Stimulated activated CD4-positive, alpha-beta T cell treated with anti-CD3 and anti-CD28 coated beads, TNF-alpha, amount 100 ng/mL, for 4 hours (primary cell): ENCODE results near the gene TKT.
A peak's percentile ranks its signal among the peaks of the same experiment; 100 is the strongest.

Source experiments
- DNase-seq, 3 experiments: peaks; one replicate each; pipeline ENCODE4 v3.0.0-alpha.2; 2020; ENCODE audit warnings: low read depth in 3 of 3

The TKT gene

GRCh38 chr3:53225651-53226050 is 30.2 kb downstream of the TKT start:
- DNase-seq, result no peak

DNA sequence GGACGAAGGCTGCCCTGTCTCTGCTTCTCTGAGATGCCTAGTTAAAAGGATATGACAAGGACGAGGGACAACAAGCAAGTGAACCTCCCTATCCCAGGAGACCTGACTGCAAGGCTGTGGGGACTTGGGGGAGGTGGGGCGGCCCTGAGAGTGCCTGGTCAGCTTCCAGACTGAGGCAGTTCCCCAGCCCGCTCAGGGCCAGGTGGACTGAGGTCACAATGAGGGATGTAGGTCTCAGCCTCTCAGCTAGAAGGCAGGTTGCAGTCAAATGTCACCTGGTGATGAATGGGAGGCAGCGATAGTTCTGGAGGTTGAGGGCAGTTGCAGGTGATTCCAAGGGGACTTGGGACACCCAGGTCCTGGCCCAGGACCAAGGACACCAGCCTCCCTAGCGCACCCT is 30.6 kb downstream of the TKT start:
- no peak for DNase-seq

DNA sequence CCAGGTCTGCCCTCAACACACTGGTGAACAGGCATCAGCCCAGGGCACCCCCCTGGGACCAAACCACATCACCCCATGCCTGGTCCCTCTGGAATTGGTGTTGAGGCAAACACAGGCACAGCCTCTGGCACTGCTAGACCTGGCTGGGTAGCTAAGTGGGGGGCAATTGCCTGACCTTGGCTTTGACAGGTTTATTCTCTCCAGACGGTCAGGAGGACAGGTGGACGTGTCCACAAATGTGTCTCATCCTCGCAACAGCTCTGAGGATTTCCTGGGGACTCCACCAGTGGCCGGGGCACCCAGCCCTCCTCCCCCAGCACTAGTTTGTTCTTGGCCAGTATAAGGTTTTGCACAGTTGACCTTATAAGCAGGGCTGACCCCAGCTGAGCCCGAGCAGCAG is 31.3 kb downstream of the TKT start:
- no peak for DNase-seq

DNA sequence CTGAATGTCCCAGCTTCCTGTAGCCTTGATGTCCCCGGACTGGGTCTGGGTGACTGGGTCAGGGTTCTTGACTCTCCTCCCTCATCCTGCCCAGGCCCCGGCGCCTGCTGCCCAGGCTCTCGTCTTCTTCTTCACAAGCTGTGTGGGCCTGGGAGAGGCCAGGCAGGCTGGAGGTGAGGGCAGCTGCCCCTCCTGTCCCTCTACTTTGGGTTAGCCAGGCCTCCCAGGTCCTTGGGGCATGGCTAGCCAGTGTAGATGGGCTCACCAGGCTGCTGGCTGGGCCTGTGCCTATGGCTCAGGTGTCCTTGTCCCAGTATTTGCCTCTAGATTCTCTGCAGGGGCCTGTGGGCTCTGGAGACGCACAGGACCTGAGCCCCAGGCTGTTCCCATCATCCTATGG is 31.8 kb downstream of the TKT start:
- no peak for DNase-seq

GRCh38 chr3:53223541-53223966 is 32.3 kb downstream of the TKT start:
- no peak for DNase-seq

DNA sequence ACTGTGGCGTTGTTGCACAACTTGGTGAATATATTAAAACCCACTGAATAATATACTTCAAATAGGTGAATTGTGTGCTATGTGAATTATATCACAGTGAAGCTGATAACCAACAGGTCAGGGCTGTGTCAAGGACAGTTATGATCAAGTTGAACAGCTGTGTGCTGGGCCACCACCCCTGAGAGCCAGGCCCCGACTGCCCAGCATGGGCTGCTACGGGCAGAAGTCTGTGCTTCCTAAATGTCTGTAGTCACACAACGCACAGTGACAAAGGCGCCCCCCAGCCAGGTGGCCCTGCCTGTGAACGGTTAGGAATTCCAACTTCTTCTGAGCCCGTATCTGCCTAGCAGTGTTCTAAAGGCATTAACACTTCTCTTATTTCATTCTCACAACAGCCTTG is 32.8 kb downstream of the TKT start:
- no peak for DNase-seq

DNA sequence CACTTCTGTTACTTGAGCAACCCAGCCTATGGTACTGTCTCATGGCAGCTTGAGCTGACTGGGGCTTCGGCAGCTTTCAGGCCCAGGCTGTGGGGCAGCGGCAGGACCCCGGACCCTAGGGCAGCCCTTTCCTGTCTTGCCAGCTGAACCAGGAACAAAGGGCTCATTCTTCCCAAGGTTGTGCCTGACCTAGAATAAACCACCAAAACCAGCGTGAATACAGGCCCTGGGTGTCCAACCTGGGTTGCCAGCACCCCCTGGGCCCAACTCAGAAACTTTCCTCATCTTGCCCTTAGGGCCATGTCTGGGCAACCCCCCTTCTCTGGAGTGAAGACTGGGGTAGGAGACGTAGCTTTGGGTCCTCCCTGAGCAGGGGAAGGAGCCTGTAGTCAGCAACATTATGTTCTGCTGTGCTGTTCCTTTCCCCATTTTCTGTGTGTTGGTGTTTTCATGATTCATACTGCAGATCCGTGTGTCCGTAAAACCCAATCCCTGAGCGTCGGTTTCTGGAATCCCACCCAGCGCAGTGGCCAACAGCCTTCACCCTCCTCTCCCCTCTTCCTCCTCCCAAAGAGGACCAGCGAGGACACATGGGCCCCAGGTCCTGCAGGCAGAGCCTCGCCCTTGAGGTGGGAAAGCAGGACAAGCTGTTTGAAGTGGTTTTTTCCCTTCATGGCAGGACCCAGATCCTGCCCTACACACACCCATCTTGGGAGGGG is 33.5 kb downstream of the TKT start:
- DNase-seq, result no peak

DNA sequence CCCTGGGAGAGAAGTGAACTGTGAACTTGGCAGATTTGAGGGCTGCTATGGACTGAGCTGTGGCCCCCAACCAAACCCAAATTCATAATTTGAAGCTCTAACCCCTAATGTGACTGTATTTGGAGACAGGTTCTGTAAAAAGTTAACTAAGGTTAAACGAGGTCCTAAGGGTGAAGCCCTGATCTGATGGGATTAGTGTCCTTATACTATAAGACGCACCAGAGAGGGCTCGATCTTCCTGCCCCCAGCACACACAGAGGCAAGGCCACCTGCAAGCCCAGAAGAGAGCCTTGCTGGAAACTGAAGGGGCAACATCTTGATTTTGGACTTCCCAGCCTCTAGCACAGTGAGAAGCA is 34.0 kb downstream of the TKT start:
- DNase-seq, result no peak

GRCh38 chr3:53221345-53221744 is 34.5 kb downstream of the TKT start:
- DNase-seq, result no peak

DNA sequence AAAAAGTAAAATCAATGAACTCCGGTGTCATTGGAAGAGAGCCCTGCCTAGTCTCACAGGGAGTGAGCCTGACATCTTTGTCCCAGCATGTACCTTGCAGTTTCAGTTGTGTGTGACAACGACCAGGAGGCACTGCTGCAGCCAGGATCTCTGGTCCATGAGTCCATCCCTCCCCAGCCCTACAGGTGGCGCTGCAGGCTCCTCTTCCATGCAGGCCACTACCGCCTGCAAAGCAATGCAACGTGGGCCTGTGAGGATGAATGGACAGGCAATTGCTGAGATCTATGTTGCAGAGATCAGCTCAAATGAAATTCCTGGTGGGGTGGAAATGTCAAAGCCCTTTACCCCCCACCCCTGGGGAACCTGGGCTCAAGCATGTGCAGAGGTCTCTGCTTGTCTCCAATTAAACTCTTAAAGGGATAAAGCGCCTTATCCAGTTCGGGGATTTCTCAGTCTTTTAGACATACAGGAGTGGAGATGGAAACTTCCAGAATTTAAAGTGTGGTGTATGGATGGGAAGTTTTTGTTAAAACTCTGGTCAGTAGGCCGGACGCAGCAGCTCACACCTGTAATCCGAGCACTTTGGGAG is 35.8 kb downstream of the TKT start:
- peak; percentile 38 to 54 (median 47) for DNase-seq

DNA sequence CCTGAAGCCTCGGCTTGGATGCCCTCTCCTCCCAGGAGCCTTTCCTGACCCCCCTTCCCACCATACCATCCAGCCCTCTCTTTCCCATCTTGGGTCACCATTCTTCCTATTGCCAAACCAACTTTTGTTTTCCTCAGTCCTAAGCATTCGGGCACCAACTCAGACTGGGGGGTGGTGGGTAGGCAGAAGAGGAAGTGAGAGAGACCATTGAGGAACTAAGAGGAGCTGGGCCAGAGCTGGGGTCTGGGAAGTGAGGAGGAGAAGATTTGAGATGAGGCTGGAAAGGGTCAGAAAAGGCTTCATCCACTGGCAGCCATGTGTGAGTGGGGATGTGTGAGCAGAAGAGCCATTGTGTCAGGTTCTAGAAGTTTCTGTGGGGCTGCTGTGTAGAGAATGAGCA is 37.7 kb downstream of the TKT start:
- DNase-seq, result no peak

DNA sequence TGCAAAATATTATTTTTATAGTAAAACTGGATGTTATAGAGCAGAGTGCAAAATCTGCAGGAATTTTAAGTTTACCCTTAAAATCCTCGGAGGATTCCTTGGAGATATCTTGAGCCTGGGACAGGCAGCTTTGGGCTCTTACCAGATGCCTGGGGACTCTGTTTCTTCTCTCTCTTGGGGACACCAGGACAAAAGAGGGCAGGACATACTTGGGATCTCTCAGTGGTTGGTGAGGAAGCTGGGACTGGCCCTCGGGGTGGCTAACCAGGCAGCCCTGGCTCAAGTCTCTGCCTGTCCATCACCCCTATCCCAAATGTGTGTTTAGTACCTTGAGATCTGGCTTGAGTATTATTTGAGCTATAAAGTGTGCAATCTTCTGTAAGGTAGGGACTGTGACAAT is 38.6 kb downstream of the TKT start:
- no peak for DNase-seq

GRCh38 chr3:53216723-53217122 is 39.1 kb downstream of the TKT start:
- DNase-seq, result no peak

DNA sequence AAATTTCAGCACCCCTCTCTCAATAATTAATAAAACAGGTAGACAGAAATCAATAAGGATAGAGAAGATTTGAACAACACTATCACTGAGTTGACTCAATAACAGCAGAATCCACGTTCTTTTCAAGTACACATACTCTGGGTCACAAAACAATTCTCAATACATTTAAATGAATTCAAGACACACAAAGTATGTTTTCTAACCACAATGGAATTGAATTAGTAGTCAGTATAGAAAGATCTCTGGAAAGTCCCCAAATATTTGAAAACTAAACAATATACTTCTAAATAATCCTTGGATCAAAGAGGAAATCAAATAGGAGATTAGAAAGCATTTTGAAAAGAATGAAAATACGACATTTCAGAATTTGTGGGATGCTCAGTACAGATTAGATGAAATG is 40.0 kb downstream of the TKT start:
- no peak for DNase-seq

GRCh38 chr3:53213276-53213675 is 42.5 kb downstream of the TKT start:
- DNase-seq, result no peak

GRCh38 chr3:53211706-53212702 is 43.8 kb downstream of the TKT start:
- no peak for DNase-seq

DNA sequence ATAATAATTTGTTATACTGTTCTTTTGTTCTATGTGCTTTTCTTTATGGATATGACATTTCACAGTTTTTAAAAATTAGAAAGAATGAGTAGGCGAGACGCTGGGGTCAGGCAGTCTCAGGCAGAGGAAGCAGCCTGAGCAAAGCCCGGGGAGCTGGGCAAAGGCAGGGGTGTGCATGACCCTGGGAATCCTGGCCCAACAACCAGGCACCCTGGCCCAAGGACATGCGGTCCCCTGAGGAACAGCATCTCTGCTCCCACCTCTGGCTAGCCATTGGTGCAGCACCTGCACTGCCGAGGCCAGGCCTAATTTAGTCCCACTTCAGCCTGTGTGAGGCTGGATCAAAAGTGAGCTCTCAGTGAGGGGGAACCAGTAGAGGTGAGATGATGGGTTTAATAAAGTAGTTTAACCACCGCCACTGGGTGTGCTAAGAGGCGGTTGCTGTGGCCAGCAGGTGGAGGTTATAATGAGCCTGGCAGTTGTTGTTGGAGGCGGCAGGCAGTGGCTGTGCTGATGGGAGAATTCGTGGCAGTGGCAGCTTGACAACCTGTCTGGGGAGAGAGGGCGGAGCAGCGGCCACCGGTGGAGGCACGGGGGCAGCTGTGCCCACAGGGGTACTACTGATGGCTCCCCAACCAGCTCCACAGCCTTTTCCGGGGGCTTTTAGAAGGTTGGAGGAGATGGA is 53.3 kb downstream of the TKT start:
- no peak for DNase-seq

DNA sequence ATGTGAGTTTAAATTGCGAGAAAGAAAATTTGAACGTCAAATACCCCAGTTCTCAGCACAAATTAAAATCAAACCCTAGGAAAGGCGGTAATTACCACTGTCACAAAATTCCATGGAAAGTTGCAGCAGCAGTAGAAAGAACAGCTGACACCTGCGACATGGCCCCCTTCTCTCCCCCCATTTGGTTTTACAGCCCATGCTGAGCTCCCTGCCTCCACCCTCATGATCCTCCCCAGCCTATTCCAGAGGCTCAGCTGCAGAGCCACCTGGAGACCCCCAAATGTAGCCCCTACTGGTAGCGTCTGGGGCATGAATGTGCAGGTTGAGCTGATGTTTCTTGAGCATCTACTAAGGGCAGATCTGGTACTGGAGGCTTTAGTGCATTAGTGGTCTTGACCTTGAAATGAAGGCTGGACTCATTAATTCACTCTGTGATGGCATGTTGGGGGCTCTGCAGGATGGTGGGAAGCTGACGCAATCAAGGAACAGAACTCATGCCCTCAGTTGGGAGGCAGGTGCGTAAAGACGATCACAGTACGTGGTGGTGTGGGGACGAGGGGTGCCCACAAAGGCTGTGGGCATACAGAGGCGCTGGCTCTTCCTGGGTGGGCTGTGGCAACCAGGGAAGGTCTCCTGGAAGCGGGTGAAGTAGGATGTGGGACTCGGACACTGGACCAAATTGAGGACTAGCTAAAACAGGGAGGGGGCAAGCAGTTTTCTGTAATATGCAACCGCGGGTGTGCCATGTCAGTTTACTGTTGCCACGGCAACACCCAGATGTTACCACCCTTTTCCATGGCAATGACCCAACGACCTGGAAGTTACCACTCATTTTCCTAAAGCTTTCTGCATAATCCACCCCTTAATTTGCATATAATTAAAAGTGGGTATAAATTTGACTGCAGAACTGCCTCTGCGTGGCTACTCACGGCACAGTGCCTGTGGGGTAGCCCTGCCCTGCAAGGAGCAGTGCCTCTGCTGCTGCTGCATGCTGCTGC is 55.0 kb downstream of the TKT start:
- no peak for DNase-seq

- no peak for DNase-seq
These were observed 56.0 kb downstream of the TKT start for GRCh38 chr3:53199834-53200233.

- DNase-seq, result no peak
These were observed 56.8 kb downstream of the TKT start for GRCh38 chr3:53198996-53199395.
